GM18909 (cell line): ENCODE data around the gene PTPN11.
A peak's percentile ranks its signal among the peaks of the same experiment; 100 is the strongest.
"Not testable (repeated sequence)": the region's sequence is repeated elsewhere in the genome, so short reads cannot be mapped to it uniquely, and the experiment has no call there.

ENCODE experiments used
- ATAC-seq: cut with Tn5 transposase; IDR thresholded peaks from one replicate; pipeline ENCODE4 v1.9.1; 2021; ENCODE audit warnings: mild to moderate bottlenecking; ENCODE audit not compliant: unreplicated experiment, poor library complexity

The PTPN11 gene

GRCh38 chr12:112409064-112409905 is 9.5 kb upstream of the PTPN11 start, which contains the start of gene RPL6:
RPL6 (minus strand) TSS chr12:112409605; CDS start chr12:112408656, 949 bp downstream.
- peak; percentile 81 for ATAC-seq

- ATAC-seq, result no peak
Observed at GRCh38 chr12:112409906-112410244, 8.9 kb upstream of the PTPN11 start.

- no peak for ATAC-seq
Observed at GRCh38 chr12:112413855-112414625, 4.7 kb upstream of the PTPN11 start.

- ATAC-seq, result not testable (repeated sequence)
Observed at GRCh38 chr12:112415457-112415856, 3.3 kb upstream of the PTPN11 start.

GRCh38 chr12:112418273-112418607 is 507 bp upstream of the PTPN11 start:
- no peak for ATAC-seq

GRCh38 chr12:112419297-112420133 is 768 bp downstream of the PTPN11 start:
- ATAC-seq, result peak; percentile 10

GRCh38 chr12:112420740-112421139 is 2.0 kb downstream of the PTPN11 start:
- no peak for ATAC-seq

GRCh38 chr12:112421363-112421762 is 2.6 kb downstream of the PTPN11 start:
- no peak for ATAC-seq

GRCh38 chr12:112422531-112422930 is 3.8 kb downstream of the PTPN11 start:
- ATAC-seq, result no peak

- no peak for ATAC-seq
Observed at GRCh38 chr12:112424126-112424525, 5.4 kb downstream of the PTPN11 start.

- no peak for ATAC-seq
Observed at GRCh38 chr12:112425582-112426382, 7.0 kb downstream of the PTPN11 start.

- ATAC-seq, result no peak
Observed at GRCh38 chr12:112427760-112428159, 9.0 kb downstream of the PTPN11 start.

GRCh38 chr12:112430929-112431328 is 12.2 kb downstream of the PTPN11 start:
- no peak for ATAC-seq

GRCh38 chr12:112431965-112432364 is 13.2 kb downstream of the PTPN11 start:
- no peak for ATAC-seq

- no peak for ATAC-seq
Observed at GRCh38 chr12:112433551-112433950, 14.8 kb downstream of the PTPN11 start.

- not testable (repeated sequence) for ATAC-seq
Observed at GRCh38 chr12:112438645-112439044, 19.9 kb downstream of the PTPN11 start.

GRCh38 chr12:112439769-112440168 is 21.0 kb downstream of the PTPN11 start:
- no peak for ATAC-seq

- not testable (repeated sequence) for ATAC-seq
Observed at GRCh38 chr12:112440653-112441052, 21.9 kb downstream of the PTPN11 start.

GRCh38 chr12:112443916-112444315 is 25.2 kb downstream of the PTPN11 start:
- no peak for ATAC-seq
